Astrocyte of the spinal cord (primary cell): ENCODE results near the gene SLC22A2.

Experiments
- DNase-seq: peaks from one replicate; pipeline ENCODE4 v3.0.0; 2011; ENCODE audit warnings: low read depth, low spot score
- H3K4me3 ChIP-seq: 2 replicates; pipeline ENCODE4 v1.5.1; 2011; ENCODE audit warnings: low read depth, mild to moderate bottlenecking, low read length, moderate library complexity
- in situ Hi-C: cut with HindIII; loops from 2 replicates; pipeline ENCODE4 v1.10.0; 2017; ENCODE audit warnings: low sequenced_read_pairs
- TF ChIP-seq, protein P1 (sequence below): IDR thresholded peaks from 2 replicates; pipeline ENCODE4 v1.5.1; 2012; ENCODE audit warnings: low read depth, mild to moderate bottlenecking, low read length, inconsistent platforms

The SLC22A2 gene

GRCh38 chr6:160279850-160280249 is 21.2 kb upstream of the SLC22A2 start:
- in situ Hi-C loops: no loop called here
- H3K4me3 ChIP-seq: no peak overlapping the region
- no peak for DNase-seq
- TF ChIP-seq, protein P1, sequence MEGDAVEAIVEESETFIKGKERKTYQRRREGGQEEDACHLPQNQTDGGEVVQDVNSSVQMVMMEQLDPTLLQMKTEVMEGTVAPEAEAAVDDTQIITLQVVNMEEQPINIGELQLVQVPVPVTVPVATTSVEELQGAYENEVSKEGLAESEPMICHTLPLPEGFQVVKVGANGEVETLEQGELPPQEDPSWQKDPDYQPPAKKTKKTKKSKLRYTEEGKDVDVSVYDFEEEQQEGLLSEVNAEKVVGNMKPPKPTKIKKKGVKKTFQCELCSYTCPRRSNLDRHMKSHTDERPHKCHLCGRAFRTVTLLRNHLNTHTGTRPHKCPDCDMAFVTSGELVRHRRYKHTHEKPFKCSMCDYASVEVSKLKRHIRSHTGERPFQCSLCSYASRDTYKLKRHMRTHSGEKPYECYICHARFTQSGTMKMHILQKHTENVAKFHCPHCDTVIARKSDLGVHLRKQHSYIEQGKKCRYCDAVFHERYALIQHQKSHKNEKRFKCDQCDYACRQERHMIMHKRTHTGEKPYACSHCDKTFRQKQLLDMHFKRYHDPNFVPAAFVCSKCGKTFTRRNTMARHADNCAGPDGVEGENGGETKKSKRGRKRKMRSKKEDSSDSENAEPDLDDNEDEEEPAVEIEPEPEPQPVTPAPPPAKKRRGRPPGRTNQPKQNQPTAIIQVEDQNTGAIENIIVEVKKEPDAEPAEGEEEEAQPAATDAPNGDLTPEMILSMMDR: no peak

DNA sequence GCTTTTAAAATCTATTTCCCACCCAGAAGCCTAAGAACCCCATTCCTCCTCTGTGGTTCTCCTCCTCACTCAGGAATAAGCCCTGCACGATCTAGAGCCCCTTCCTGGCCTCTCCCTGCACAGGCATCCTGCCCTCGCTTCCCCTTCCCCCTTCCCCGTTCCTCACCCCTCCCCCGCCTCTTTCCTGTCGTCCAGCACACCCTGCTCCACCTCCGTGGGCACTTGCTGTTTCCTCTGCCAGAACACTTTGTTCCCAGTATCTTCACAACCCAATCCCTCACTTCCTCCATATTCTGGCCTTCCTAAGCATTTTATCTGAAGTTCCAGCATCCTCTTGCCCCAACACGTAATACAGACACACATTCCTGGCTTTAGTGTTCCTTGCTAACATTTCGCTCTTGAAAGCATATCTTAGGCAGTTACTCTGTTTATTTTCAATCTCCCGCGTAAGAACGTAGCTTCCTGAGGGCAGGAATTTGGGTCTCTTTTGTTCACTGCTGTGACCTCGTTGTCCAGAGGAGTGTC is 20.2 kb upstream of the SLC22A2 start:
- in situ Hi-C loops: no loop called here
- TF ChIP-seq, protein P1: no peak
- H3K4me3 ChIP-seq: no peak overlapping the region
- no peak for DNase-seq

- no peak for DNase-seq
- in situ Hi-C loops: no loop called here
- TF ChIP-seq, protein P1: no peak
- no peak overlapping the region for H3K4me3 ChIP-seq
Observed at GRCh38 chr6:160278311-160278710, 19.7 kb upstream of the SLC22A2 start.

DNA sequence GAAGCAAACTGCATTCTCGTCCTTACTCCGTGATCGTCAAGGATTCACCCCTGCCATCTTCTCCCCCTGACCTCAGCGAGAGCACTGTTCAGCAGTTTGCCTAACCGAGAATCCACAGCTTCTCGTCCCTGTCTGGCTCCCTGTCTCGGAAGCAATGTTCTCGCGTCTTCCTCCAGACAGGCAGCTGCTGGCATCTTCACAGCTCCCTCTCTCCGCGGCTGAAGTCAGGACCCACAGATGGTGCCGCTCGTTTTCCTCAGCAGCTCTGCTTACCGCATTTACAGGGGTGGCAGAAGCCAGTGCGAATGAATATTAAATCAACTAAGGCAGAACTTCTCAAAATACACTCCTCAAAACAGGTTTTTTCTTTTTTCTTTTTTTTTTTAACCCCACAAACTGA is 18.9 kb upstream of the SLC22A2 start:
- no peak for DNase-seq
- in situ Hi-C loops: no loop called here
- TF ChIP-seq, protein P1: no peak

DNA sequence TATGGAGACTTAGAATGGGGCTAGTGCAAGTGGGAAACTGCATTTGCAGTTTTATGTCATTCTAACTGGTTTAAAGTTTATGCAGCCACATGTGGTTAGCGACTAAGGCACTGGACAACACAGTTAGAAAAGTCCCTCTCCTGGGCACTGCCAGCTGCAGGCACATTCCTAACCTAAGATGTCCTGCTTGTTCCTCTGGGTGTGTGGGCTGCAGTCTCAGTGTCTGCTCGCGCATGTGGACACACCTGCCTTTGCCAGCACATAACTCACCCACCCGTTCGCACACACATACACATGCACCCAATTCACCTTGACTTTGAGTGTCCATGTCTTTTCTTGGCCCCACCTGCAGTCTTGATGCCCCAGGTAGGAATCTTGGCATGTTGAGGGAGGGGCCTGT is 18.5 kb upstream of the SLC22A2 start:
- H3K4me3 ChIP-seq: no peak overlapping the region
- no peak for DNase-seq
- in situ Hi-C loops: no loop called here
- TF ChIP-seq, protein P1: no peak

More for the DNA sequence above, 18.9 kb upstream of the SLC22A2 start:
- no peak overlapping the region for H3K4me3 ChIP-seq

GRCh38 chr6:160276126-160276525 is 17.5 kb upstream of the SLC22A2 start:
- H3K4me3 ChIP-seq: no peak overlapping the region
- DNase-seq: no peak
- TF ChIP-seq, protein P1: no peak
- in situ Hi-C loops: no loop called here

GRCh38 chr6:160275511-160276003 is 16.9 kb upstream of the SLC22A2 start:
- TF ChIP-seq, protein P1: no peak
- in situ Hi-C loops: no loop called here
- no peak overlapping the region for H3K4me3 ChIP-seq
- no peak for DNase-seq
